NCI-H1105 (cell line): Measurements from ENCODE around the gene MAD1L1.
"Not testable (repeated sequence)": the region's sequence is repeated elsewhere in the genome, so short reads cannot be mapped to it uniquely, and the experiment has no call there.

Experiments used
- DNase-seq: peaks from one replicate; lab custom pipeline; 2025; lab: John Stamatoyannopoulos, UW

MAD1L1 gene

DNA sequence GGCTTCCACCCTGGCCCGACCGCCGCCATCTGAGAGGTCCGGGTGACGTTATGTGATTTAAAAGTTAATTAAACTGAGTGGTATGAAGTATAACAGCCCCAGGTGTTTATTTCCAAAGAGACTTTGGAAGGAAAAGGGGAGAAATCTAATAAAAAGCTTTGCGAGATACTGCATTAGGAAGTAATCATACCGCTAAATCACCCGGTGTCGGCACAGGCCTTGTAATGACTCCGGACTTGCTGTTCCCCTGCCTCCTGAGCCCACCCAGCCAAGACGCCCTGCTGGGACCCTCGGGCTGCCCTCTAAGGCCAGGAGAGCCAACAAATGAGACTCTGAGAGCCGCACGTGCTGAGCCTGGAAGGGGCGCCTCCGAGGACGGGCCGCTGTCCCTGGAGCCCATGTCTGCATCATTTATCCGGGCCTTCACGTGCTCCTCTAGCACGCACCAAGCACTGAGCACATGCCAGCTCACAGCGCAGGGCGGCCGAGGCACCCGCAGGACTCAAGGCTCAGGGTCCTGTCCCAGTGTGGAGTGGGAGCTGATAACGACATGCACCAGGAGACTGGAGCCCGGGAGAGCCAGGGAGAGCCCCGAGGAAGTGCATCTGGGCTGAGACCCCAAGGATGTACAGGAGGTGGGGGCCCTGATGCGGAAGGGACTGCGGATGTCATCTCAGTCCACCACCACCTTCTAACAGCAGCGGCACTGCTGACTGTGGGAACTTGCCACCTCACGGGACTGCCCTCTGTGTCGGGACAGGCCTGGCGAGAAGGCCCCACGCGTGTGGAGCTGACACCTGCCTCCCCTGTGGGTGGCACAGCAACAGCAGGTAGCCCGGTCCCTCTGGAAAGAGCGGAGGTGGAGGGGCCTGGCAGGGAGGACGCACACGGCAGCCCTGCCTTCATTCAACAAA, 380.0 kb downstream of the MAD1L1 start:
- no peak for DNase-seq

DNA sequence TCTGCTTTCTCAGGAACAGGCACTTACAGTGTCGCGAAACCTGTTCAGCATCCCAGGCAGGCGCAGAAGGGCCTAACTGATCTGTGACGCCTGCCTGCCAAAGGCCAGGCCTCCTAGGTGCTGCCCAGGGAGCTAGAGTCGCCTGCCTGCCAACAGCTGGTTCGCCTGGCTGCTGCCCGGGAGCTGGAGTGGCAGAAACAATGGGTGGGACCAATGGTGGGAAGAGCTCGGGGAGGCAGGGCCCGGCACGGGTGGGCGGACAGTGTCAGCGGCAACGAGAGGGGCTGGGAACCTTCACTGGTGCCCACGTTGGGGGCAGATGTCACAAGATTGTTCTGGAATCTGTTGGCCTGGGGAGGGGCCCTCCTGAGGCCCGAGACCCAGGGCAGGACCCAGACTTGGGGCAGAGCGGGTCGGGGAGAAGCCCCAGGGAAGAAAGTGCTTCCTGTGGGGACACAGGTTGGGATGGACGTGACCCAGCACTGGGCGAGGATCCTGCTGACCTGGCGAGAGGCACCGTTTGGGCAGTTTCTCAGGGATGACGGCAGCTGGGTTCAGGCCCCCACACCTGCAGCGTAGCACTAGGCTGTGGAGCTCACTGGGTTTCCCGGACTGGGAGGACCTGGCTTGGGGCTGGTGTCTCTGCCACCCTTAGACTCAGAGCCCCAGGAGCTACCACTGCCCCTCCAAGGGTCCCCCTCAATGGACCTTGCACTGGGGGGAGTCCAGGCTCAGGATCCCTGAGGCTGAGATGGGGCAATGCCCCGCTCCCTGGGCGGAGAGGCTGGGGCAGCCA, 380.8 kb downstream of the MAD1L1 start:
- DNase-seq, result no peak

DNA sequence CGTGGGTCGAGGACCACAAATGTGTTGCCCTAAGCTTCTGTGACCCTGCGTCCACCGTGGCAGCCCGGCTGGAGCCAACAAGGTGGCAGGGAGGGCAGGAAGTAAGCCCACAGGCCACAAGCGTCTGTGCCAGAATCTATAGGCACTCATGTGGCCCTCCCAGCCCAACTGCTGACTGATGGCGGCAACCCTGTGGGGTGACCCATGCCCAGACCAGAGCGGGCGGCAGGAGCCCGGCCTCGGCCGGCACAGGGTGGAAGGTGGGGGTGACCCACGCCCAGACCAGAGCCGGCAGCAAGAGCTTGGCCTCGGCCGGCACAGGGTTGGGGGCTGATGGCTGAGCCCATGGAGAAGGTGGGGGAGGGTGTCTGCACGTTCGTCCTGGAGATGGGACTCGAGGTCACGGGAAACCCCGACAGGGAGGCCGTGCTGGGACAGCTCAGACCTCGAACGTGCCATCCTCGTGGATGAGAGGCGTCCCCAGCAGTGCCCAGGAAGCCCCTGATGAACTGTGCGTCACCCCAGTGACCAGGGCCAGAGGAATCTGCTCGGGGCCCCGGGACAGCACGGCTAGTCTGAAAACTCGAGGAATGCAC, 381.7 kb downstream of the MAD1L1 start:
- no peak for DNase-seq

DNA sequence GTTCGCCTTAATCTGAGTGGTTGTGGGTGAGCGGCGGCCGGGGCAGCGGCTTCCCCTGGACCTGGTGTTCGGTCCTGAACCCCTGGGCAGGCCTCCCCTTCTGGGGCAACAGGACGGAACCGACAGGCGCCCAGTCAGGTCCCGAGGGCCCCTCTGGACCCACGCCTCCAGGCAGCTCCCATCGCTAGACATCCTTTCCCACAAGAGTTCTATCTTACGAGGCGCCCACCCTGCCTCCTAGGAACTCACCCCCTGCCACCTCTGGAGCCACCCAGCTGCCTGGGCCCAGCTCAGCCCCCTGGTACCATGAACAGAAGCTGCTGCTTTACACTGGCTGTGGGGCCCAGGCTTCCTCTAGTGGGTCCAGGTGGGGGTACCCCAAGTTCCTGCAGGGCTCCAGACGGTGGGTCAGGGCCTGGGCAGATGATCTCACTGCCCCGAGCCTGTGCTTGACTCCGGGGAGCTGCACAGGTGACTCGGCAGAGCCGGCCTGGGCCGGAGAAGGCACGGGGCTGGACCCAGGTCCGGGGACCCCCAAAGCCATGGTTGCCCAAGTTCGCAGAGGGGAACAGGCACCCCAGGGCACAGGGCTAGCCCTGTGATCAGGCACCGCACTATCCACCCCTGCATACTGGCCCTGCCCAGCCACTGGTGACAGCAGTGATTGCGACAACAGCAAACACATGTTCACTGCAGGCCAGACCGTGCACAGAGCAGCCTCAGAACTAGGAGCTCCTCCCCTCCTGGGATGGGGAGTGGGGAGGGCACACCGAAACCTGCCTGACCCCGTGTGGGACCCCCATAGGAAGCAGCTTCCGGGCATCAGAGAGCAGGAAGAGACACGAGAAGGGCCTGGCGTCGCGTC, 382.4 kb downstream of the MAD1L1 start:
- no peak for DNase-seq

DNA sequence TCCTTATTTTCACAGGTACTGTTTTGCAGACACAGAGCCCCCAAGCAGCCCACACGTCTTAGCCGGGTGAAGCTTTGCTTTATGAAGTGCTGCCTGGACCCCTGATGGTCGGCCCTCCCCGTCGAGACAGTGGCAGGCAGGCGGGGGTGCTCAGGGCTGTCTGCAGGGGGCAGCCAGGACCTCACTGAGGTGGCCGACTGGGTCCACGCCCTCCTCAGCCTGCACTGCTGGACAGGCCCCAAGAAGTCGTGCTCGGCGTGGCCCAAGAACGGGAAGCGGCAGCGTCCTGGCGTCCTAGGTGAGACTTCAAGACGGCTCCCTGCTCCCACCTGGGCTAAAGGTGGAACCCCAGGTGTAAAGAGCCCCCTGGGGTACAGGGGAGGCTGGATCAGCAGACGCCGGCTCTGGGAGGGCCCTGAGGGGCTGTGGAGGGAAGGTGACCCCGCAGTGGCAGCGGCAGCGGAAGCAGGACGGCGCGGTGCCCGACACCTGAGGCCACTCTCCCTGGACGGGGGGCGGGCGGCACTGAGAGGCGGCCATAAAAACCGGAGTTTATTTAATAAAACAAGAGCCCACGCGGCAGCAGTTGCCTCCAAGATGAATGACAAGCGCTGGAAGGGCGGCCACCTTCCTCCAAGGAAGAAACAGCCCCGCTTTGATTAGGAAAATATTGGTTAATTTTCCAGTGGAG, 383.2 kb downstream of the MAD1L1 start:
- DNase-seq, result no peak

DNA sequence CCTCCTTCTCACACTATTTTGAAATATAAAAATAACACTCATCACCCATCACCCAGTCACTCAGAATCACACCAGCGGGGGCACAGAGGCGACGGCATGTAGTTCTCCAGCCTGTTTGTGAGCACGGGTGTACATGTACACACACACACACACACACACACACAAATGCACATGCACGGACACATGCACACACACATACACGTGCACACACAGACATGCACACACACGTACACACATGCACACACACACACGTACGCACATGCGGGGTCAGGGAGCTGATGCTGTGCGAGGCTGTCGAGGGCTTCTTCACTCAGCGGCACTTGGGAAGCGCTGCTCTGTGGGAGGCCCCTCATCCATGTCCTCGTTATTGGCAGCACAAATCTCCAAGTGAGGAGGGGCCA, 383.8 kb downstream of the MAD1L1 start:
- DNase-seq, result no peak

DNA sequence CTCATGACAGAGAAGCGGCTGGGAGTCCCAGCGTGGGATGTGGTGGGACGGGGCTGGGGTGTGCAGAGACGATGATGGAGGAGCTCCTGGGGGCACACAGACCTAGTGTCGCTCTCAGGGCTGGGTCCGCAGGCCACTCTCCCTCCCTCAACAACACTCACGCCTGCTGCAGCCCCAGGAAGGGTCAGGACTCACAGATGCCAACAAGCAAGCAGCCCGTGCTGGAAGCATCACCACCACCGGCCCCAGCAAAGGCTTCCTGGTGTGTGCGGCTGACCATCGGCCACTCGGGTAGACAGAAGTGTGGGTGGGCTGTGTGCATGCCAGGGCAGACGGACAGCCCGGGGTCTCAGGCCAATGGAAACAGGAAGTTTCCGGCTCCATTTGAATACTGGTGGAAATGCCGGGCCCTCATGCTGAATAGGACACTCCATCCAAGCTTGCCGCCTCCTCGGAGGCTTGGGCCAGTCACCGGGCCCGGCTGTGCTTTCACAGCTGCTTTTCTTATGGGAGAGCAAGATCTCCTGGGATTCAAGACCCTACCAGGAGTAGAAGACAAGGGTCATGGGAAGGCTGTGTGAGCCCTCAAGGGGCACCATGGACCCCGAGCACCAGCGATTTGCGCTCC, 384.6 kb downstream of the MAD1L1 start:
- DNase-seq, result no peak

DNA sequence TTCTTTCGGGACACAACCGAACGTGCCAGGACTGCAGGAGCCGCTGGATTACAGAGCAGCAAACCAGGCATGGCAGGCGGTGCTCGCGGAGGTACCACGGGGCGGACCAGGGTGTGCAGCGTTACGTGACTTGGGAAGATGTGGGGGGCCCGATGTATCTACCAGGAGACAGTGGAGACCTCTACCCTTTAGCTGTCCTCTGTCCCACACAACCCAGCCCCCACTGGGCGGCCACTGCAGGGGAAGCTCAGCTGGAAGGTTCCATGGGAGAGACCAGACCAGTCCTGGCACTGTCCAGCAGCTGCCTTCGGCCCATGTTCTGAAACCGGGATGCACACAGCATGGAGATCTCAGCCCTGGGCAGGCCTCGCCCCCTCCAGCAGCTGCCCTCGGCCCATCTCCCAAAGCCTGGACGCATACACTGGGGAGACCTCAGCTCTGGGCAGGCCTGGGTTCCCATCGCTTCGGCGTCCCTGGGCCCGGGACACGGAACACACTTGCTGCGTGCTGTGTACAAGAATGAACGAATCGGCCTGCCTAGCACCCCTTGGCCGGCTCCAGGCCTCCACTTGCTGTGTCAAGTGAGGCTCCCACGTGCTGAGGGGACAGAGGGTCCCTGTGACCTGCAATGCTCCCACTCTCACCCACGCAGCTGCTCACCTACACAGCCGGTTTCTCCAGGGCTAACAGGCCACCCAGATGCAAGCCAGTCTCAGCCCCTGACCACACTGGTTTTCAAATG, 385.3 kb downstream of the MAD1L1 start:
- no peak for DNase-seq

DNA sequence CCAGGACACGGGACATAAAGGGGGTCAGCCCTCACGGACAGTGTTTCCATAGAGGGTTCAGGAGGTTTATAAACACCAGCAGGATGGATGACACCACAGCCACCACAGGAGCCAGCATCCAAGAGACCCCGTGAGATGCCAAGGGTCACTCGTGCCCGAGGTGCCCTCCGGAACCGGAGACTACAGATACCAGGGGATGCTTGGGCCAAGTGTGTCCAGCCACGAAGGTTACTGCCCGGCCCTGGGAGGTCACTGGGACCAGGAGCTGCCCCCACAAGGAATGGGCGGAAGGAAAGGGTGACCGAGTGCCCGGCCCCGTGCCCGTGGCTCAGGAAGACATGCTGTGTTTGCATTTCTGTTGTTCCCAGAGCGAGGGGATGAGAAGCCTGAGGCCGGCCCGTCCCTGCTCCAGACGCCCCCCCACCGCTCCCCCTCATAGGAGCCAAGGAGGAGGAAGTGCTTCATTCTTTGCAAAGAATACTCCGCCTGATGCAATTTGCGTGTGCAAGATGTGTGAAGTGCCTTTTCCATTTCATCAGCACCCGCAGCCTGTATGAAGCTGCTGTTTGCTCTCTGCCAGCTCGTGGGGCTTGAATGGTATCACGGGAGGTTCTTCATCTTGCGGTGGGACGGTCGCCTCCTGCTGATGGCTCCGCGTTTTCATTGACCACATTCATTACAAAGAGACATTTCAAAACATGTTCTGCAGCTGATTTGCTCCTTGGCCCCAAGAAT, 386.2 kb downstream of the MAD1L1 start:
- DNase-seq, result no peak

DNA sequence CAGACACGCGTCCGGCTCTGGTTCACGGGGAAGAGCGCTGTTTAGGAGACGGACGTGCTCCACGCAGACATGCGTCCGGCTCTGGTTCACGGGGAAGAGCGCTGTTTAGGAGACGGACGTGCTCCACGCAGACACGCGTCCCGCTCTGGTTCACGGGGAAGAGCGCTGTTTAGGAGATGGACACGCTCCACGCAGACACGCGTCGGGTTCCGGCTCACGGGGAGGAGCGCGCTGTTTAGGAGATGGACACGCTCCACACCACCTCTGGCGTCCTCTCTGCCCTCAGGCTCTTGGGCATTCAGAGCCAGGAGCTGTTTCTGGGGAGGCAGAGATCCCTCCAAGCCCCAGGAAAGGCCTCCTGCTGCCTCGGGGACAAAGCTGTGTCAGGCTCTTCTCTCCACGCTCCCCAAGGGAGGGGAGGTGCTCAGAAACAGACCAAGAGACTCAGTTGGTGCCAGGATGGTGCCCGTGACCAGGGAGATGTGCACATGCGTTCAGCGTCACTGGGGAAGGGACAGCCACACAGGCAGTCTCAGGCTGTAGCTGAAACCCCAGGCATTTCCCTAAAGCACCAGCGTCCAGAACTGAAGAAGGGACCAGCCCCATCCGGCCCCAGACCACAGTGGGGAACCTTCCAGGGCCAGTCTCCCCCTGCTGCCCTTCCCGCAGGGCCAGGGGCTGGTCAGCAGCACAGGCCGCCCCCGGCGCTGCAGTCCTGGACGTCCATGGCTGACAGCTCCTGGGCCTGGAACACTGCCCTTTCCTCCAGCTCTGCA, 387.0 kb downstream of the MAD1L1 start:
- no peak for DNase-seq

DNA sequence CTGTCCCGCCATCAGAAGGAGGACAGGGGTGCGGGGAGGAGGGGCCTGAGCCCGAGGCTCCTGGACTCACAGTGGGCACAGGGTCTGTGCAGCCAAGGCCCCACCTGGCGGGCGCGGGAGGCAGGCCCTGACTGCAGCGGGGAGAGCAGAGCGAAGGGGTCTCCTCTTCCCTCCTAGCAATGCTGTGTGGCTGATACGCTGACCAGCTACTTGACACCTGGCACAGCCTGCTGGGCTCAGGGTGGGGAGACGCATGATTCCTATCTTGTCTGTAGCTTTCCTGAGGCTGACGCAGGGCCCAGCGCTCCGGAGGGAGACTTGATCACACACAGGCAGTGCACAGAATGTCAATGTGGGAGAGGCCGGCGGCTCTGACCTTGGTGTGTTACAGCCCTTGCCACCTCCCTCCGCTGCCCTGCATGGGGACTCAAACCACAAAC, 387.8 kb downstream of the MAD1L1 start:
- DNase-seq, result no peak

DNA sequence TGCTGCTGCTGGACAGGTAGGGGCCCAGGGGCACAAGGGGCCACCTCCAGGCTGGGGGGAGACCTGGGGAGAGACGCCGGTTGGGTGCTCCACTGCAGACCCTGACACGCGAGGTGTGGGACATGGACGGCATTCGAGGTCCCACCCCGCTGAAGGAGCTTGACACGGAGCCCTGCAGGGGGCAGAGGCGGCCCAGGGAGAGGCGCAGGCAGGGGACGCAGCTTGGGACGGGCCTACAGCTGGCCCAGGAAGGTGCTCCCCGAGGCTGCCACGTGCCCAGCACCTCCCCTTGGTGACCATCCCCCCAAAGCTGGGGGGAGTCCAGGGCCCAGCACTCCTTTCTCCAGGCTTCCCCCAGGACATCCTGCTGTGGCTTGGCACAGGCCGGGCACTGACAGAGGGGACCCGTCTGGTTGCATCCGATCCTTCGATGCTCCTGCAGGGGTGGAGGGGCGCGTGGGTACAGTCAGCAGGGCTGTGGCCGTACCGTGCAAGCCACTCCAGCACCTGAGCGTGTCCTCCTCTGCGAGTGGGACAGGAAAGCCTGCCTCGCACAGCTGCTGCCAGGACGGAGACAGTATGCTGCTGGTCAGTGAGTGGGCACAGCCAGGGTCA, 388.3 kb downstream of the MAD1L1 start:
- no peak for DNase-seq

DNA sequence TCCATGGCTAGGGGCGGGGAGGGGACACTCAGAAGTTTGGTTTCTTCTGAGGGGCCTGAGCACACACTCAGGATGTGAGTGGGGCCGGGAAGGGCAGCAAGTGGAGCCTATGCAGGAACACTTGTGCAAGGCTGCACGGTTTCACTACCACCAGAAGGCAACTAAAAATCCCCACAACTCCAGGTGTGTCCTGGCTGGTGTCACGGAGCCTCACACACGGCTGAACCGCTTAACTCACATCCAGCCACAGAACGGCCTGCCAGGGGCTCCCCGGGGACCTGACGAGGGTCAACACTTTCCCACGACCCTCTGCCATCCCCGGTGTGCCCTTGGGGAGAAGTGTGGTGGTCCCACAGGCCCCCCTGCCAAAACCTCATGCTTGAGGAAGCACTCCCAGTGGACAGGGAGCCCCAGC, 388.8 kb downstream of the MAD1L1 start:
- no peak for DNase-seq

DNA sequence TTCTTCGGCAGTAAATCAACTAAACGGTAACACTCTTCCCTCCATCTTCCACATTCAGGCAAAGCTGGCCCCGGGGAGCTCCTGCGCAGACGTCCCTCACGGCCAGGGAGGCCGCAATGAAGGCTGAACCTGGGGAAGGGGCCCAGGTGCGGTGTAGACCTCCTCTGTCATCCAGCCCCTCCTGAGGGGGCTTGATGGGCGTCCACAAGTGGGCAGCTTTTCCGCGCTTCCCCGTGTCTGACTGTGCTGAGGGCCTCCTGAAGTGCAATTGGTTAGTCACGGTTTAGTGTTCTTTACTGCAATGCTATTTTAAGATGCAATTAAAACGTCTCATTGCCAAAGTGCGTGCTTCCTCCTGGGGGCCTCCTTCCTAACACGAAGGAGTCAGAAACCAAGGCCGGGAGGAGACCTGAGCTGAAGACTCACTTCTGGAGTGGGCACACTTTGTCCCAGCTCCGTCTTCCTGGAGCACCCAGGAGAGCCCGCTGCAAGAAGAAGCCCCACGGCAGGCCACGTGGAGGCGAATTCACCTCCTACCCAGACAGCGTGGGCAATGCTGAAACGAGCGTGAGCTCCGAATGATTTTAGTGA, 389.4 kb downstream of the MAD1L1 start:
- no peak for DNase-seq

DNA sequence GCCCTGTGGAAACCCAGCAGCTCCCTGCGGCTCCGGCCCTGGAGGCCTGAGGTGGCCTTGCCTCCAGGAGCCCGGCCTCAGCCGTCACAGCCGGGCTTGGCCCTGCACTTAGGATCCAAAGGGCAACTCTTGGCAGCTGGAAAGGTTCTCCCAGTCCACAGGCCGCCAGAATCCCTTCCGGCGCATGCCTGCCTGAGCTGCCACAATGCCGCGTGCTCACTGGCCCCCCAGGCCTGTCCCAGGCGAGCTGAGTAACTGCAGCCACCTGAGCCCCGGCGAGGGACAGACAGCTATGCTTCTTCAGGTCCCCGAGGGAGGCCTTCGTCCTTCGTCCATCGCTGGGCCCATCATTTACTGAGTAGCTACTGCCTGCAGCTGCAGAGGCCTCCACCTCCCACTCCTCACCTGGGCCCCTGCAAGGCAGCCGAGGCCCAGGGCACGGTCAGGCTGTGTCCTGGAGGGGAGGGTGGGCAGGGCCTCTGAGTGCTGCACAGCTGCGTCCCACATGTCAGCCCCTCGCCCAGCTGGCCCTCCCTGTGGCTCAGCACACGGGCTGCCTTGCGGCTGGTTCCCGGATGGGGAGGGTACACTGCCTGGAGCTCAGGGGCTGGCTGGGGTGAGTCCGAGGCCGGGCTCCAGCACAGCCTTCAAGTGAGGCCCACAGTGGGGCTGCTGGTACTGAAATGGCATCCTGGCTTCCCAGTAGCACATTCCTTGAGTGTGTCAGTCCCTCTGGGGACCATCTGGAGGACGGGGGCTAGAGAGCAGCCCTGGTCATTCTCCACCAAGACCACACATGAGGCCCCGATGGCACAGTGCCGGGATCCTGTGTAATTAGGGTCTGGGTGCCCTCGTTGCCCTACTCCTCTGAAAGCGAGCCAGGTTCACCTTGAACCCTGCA, 390.2 kb downstream of the MAD1L1 start:
- no peak for DNase-seq

DNA sequence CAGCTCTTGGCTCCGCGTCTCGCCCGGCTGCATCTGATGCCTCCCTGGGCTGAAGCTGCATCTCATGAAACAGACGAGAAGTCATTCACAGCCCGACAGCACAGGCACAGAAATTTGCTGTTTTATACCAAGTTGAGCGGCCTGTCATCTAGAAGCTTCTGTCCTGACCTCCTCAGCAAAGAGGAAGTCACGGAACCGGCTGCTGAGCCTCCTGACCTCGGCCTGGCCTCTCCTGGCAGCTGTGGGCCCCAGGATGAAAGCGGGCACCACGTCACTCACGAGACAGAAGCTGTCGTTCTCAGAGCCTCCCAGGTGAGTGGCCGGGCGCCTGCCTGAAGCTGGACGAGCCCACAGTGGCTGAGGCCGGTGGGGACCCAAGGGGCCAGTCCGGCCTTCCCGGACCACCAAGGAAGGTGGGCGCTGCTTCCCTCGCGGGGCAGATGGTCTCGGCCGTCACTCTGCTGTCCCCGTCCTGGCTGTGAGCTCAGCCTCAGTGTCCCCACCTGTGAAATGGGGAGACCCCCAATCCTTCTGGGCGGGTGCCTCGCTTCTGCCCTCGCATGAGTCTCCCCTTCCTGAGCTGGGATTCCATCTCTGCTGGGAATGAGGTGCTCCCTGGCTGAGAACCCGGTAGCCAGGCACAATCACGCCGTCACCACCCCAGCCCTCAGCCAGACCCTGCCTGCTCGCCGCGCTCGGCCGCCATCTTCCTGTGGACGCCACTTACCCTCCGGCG, 391.3 kb downstream of the MAD1L1 start:
- DNase-seq, result not testable (repeated sequence)
